Keratinocyte (primary cell): ENCODE measurements around the gene SH3GLB1. TPM values are rescaled to one million over a fixed set of nuclear protein-coding genes. Genes with fewer than 3 reads are reported as not detected.

Experiments used
- DNase-seq: peaks from one replicate; pipeline ENCODE4 v3.0.0-alpha.2; 2011; ENCODE audit warnings: low read depth, missing footprints, low spot score
- FAIRE-seq: peaks from 2 replicates; lab custom pipeline; 2011; peaks lifted over from hg19 to GRCh38; lab: Jason Lieb, UNC
- H2AFZ ChIP-seq: 2 replicates; pipeline ENCODE4 v1.6.0; 2012; ENCODE audit warnings: low read length, control low read depth, inconsistent platforms; ENCODE audit not compliant: control insufficient read depth
- H3K27ac ChIP-seq: 2 replicates; pipeline ENCODE4 v1.5.1; 2011; ENCODE audit warnings: low read length; ENCODE audit not compliant: control insufficient read depth, insufficient read depth
- H3K27me3 ChIP-seq: 3 replicates; pipeline ENCODE4 v1.6.0; 2011; ENCODE audit warnings: low read length; ENCODE audit not compliant: control insufficient read depth, insufficient read depth; ENCODE audit errors: extremely low read depth
- H3K36me3 ChIP-seq, 2 experiments: 2 replicates in 1 of 2; 3 replicates in 1 of 2; pipeline ENCODE4 v1.5.1; 2011; ENCODE audit warnings: low read length in 2 of 2, mild to moderate bottlenecking in 1 of 2; ENCODE audit not compliant: control insufficient read depth in 2 of 2, insufficient read depth in 2 of 2; ENCODE audit errors: extremely low read depth in 1 of 2
- H3K4me1 ChIP-seq: 3 replicates; pipeline ENCODE4 v1.5.1; 2011; ENCODE audit warnings: low read length; ENCODE audit not compliant: control insufficient read depth, insufficient read depth; ENCODE audit errors: extremely low read depth
- H3K4me2 ChIP-seq: 3 replicates; pipeline ENCODE4 v1.6.0; 2011; ENCODE audit warnings: low read depth, low read length; ENCODE audit not compliant: control insufficient read depth, insufficient read depth; ENCODE audit errors: extremely low read depth
- H3K4me3 ChIP-seq, 3 experiments: fragments of 200-600 bp in 1 of 3; sonication (generic) in 1 of 3; 2 replicates in 2 of 3; 3 replicates in 1 of 3; pipeline ENCODE4 v1.5.1; 2011 to 2016; ENCODE audit warnings: low read length in 3 of 3, mild to moderate bottlenecking in 3 of 3, control low read depth in 2 of 3, inconsistent platforms in 1 of 3, low read depth in 1 of 3, mixed read lengths in 1 of 3, mixed run types in 1 of 3, moderate library complexity in 1 of 3; ENCODE audit not compliant: control insufficient read depth in 2 of 3, insufficient read depth in 2 of 3; ENCODE audit errors: extremely low read depth in 1 of 3
- H3K79me2 ChIP-seq: 2 replicates; pipeline ENCODE4 v1.6.0; 2012; ENCODE audit warnings: low read length; ENCODE audit not compliant: control insufficient read depth, insufficient read depth
- H3K9ac ChIP-seq: 3 replicates; pipeline ENCODE4 v1.6.0; 2011; ENCODE audit warnings: low read length; ENCODE audit not compliant: control insufficient read depth, insufficient read depth; ENCODE audit errors: extremely low read depth
- H3K9me1 ChIP-seq: 3 replicates; pipeline ENCODE4 v1.6.0; 2011; ENCODE audit warnings: low read length; ENCODE audit not compliant: control insufficient read depth, insufficient read depth; ENCODE audit errors: extremely low read depth
- H3K9me3 ChIP-seq: 2 replicates; pipeline ENCODE4 v1.5.1; 2012; ENCODE audit warnings: low read depth, low read length; ENCODE audit not compliant: control insufficient read depth
- H4K20me1 ChIP-seq: 3 replicates; pipeline ENCODE4 v1.6.0; 2011; ENCODE audit warnings: low read length; ENCODE audit not compliant: control insufficient read depth, insufficient read depth; ENCODE audit errors: extremely low read depth
- EZH2 ChIP-seq: IDR thresholded peaks from one replicate; pipeline ENCODE4 v1.6.1; 2012; ENCODE audit warnings: inconsistent platforms, mild to moderate bottlenecking, low read length, moderate library complexity
- dilution Hi-C: fragments of 300-500 bp; cut with MboI; formaldehyde crosslinking; loops from one replicate; pipeline ENCODE4 v1.7.0; 2020; ENCODE audit warnings: low sequenced_read_pairs; ENCODE audit not compliant: extremely low pct_ligation_motif_present
- polyA plus RNA-seq, 5 experiments: library from polyadenylated mRNA; depleted of rRNA in 3 of 5; stranded (reverse) in 3 of 5; stranded (forward) in 1 of 5; unstranded in 1 of 5; fragments of >200 nt; gene quantifications; 1 replicate in 1 of 5; 2 replicates in 3 of 5; 3 replicates in 1 of 5; pipeline versions ENCODE4 v1.2.1 to v1.2.3, GENCODE V29; 2011 to 2012; ENCODE audit warnings: missing spikeins in 2 of 5, low read depth in 1 of 5, low replicate concordance in 1 of 5
- TF ChIP-seq, protein P1 (sequence below), 3 experiments: IDR thresholded peaks in 1 of 3; conservative IDR thresholded peaks in 1 of 3; optimal IDR thresholded peaks in 1 of 3; 2 replicates in 2 of 3; 3 replicates in 1 of 3; pipeline versions ENCODE3 to v1.5.1; 2011; ENCODE audit warnings: low read length in 3 of 3, mild to moderate bottlenecking in 3 of 3, moderate library complexity in 2 of 3, control low read depth in 1 of 3, inconsistent platforms in 1 of 3; ENCODE audit not compliant: insufficient read depth in 2 of 3; ENCODE audit errors: extremely low read depth in 1 of 3

The SH3GLB1 gene
- polyA plus RNA-seq, 1 donor (not counting 4 experiments of a cell fraction or from before 2014, with no cell fraction given): 77.1 TPM

DNA sequence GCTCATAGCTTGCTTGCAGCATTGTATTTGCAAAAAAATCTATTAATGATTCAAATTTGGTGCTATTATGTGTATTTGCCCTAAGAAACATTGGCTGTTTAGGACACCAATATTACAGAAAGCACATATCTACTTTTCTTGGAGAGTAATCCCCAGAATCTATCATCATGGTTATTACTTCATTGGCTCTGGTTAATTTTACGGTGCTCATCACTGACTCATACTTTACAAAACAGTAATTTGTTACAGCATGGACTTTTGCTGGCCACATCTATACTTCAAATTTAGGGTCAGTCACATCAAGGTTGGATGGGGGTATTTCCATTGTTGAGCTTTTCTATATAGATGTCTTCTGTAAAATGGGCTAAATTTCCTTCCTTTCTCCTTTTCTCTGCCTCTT, 45.7 kb downstream of the SH3GLB1 start:
- H3K9ac ChIP-seq: no peak overlapping the region
- no peaks in the 10 kb centered on the region for H3K27me3 ChIP-seq
- no peaks in the 10 kb centered on the region for H4K20me1 ChIP-seq
- H3K9me1 ChIP-seq: no peaks in the 10 kb centered on the region
- DNase-seq (no peak), FAIRE-seq (no peak)
- H3K4me2 ChIP-seq: no peak overlapping the region
- peaks cover 0 to 4% of the 10 kb centered on the region in 2 experiments for H3K36me3 ChIP-seq
- H3K9me3 ChIP-seq: no peaks in the 10 kb centered on the region
- no peak overlapping the region for H2AFZ ChIP-seq
- dilution Hi-C loops: no loop called here
- H3K79me2 ChIP-seq: no peaks in the 10 kb centered on the region
- no peak overlapping the region for H3K4me3 ChIP-seq
- H3K27ac ChIP-seq: no peak overlapping the region
- H3K4me1 ChIP-seq: peaks cover 5% of the 10 kb centered on the region
- TF ChIP-seq, protein P1, sequence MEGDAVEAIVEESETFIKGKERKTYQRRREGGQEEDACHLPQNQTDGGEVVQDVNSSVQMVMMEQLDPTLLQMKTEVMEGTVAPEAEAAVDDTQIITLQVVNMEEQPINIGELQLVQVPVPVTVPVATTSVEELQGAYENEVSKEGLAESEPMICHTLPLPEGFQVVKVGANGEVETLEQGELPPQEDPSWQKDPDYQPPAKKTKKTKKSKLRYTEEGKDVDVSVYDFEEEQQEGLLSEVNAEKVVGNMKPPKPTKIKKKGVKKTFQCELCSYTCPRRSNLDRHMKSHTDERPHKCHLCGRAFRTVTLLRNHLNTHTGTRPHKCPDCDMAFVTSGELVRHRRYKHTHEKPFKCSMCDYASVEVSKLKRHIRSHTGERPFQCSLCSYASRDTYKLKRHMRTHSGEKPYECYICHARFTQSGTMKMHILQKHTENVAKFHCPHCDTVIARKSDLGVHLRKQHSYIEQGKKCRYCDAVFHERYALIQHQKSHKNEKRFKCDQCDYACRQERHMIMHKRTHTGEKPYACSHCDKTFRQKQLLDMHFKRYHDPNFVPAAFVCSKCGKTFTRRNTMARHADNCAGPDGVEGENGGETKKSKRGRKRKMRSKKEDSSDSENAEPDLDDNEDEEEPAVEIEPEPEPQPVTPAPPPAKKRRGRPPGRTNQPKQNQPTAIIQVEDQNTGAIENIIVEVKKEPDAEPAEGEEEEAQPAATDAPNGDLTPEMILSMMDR (optimal IDR thresholded peaks at IDR 0.05 in 1 of 3, IDR thresholded peaks at IDR 0.05 in 1 of 3, conservative IDR thresholded peaks at IDR 0.05 in 1 of 3; ENCODE audit: extremely low read depth in 1 of 3, insufficient read depth in 2 of 3, low read length in 3 of 3): no peak
- no peak for TF ChIP-seq EZH2

DNA sequence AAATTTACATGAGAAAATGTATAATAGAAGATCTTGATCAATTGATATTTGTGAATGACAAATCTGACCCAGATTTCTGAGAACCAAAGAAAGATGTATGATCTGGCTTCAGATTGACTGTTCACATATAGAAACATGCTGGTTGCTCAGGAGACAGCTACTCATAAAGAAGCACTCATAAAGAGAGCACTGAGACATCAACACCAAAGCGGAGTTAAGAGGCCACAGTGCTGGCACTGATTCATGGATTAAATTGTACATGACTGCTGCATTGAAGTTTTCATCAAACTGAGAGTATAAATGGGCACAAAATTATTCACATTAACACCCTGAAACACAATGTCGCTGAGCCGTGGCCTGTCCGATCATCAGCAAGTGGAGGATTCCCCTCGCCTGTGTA, 46.2 kb downstream of the SH3GLB1 start:
- no peak overlapping the region for H3K9ac ChIP-seq
- TF ChIP-seq, protein P1 (optimal IDR thresholded peaks at IDR 0.05 in 1 of 3, IDR thresholded peaks at IDR 0.05 in 1 of 3, conservative IDR thresholded peaks at IDR 0.05 in 1 of 3; ENCODE audit: extremely low read depth in 1 of 3, insufficient read depth in 2 of 3, low read length in 3 of 3): no peak
- TF ChIP-seq EZH2: no peak
- H3K27me3 ChIP-seq: no peaks in the 10 kb centered on the region
- H3K4me3 ChIP-seq: no peak overlapping the region
- no peak for FAIRE-seq
- H3K36me3 ChIP-seq: peaks cover 0 to 3% of the 10 kb centered on the region in 2 experiments
- dilution Hi-C loops: no loop called here
- H3K79me2 ChIP-seq: no peaks in the 10 kb centered on the region
- H4K20me1 ChIP-seq: no peaks in the 10 kb centered on the region
- no peaks in the 10 kb centered on the region for H3K9me3 ChIP-seq
- DNase-seq: no peak
- H2AFZ ChIP-seq: no peak overlapping the region
- H3K9me1 ChIP-seq: no peaks in the 10 kb centered on the region
- no peak overlapping the region for H3K4me2 ChIP-seq
- peaks cover 5% of the 10 kb centered on the region for H3K4me1 ChIP-seq
- no peak overlapping the region for H3K27ac ChIP-seq
